RWPE1 (cell line): ENCODE measurements around the gene C10orf71.

Source experiments
- CTCF ChIA-PET: fragments of 350-600 bp; sonication (Branson Sonifier 250); formaldehyde crosslinking; extraction: SDS; loops from one replicate; lab custom pipeline; 2021; lab: Yijun Ruan, JAX
- POLR2A ChIA-PET: fragments of 400-600 bp; formaldehyde crosslinking; extraction: SDS; loops from one replicate; lab custom pipeline; 2020; ENCODE audit warnings: antibody characterized with exemption; ENCODE audit not compliant: low non-redundant PET; lab: Yijun Ruan, JAX
- DNase-seq: peaks from one replicate; pipeline ENCODE4 v3.0.0; 2012; ENCODE audit warnings: low spot score
- H3K27ac ChIP-seq: fragments of 450-650 bp; 2 replicates; pipeline ENCODE4 v1.5.1; 2017
- TF ChIP-seq, protein P1 (sequence below): fragments of 450-650 bp; conservative IDR thresholded peaks from 2 replicates; pipeline ENCODE4 v1.5.1; 2017; ENCODE audit warnings: low read depth, mild to moderate bottlenecking

The C10orf71 gene

DNA sequence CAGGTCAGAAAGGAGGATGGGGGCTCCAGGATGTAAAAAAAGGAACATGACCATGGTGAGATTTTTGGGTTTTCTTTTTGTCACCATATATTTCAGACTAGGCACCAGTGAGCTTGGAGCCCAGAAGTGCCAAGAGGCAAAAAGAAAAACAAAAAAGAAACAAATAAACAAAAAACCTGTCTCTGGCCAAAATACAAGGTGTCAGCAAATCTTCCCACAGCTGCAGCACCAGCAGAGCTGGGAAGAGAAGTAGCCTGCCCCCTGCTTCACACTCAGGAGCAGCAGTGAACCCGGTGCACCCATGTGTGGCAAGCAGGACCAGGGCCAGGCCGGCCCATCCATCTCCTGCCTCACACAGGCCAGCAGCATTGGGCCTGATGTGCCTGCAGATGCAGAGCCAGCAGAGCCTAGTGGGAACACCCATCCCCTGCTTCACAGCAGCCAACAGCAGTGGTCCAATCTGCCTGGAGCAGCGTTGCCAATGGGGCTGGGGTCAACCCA lies 34.7 kb upstream of the C10orf71 start:
- no peak for DNase-seq
- ChIA-PET CTCF (no interaction called here), POLR2A (no interaction called here)
- H3K27ac ChIP-seq: no peak overlapping the region
- TF ChIP-seq, protein P1, sequence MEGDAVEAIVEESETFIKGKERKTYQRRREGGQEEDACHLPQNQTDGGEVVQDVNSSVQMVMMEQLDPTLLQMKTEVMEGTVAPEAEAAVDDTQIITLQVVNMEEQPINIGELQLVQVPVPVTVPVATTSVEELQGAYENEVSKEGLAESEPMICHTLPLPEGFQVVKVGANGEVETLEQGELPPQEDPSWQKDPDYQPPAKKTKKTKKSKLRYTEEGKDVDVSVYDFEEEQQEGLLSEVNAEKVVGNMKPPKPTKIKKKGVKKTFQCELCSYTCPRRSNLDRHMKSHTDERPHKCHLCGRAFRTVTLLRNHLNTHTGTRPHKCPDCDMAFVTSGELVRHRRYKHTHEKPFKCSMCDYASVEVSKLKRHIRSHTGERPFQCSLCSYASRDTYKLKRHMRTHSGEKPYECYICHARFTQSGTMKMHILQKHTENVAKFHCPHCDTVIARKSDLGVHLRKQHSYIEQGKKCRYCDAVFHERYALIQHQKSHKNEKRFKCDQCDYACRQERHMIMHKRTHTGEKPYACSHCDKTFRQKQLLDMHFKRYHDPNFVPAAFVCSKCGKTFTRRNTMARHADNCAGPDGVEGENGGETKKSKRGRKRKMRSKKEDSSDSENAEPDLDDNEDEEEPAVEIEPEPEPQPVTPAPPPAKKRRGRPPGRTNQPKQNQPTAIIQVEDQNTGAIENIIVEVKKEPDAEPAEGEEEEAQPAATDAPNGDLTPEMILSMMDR: no peak

DNA sequence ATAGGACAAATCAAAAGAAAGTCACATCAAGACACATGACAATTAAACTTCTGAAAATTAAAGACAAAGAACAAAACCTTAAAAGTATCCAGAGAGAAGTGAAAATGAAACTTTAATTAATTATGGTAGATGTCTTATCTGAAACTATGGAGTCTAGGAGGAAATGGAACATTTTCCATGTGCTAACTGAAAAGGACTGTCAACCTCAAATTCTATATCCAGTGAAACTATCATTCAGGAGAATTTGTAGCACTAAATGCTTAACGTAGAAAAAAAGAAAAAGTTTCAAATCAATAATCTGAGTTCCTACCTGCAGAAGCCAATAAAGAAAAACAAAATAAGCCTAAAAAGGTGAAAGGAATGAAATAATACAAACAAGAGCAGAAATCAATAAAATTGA lies 33.1 kb upstream of the C10orf71 start:
- ChIA-PET POLR2A (no interaction called here), CTCF (no interaction called here)
- TF ChIP-seq, protein P1: no peak

DNA sequence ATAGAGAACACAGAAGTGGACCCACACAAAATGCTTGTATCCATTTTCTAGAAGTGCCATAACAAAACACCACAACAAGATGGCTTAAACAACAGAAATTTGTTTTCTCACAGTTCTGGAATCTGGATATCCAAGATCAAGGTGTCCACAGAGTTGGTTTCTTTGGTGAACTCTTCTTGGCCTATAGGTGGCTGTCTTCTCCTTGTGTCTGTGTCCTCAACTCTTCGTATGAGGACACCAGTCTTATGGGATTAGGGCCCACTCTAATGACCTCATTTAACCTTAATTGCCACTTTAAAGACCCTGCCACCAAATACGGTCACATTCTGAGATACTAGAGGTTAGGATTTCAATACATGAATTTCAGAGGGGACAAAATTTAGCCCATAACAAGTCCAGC lies 30.8 kb upstream of the C10orf71 start:
- ChIA-PET POLR2A (no interaction called here), CTCF (no interaction called here)
- TF ChIP-seq, protein P1: no peak
- no peak overlapping the region for H3K27ac ChIP-seq
- DNase-seq: no peak

More for the DNA sequence above, 33.1 kb upstream of the C10orf71 start:
- no peak overlapping the region for H3K27ac ChIP-seq
- no peak for DNase-seq

GRCh38 chr10:49269523-49269922 lies 29.4 kb upstream of the C10orf71 start:
- ChIA-PET CTCF (no interaction called here), POLR2A (no interaction called here)
- TF ChIP-seq, protein P1: no peak
- H3K27ac ChIP-seq: no peak overlapping the region
- no peak for DNase-seq

DNA sequence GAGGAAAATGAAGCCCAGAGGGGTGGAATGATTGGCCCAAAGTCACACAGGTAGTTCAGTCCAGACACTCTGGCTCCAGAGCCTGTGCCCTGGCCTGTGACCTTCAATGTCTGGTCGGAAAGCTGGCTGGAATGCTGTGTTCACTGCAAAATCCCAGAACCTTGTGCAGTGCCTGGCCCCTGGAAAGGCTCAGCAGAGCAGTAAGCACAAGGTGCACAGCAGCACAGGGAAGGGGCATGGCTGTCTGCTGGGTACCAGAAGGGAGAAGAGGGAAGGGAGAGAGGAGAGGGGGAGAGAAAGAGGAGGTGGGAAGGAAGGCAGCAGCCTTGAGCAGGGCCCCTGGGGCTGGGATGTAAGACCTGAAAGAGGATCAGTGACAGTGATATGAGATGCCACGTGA lies 28.4 kb upstream of the C10orf71 start:
- ChIA-PET CTCF (no interaction called here), POLR2A (no interaction called here)
- TF ChIP-seq, protein P1: no peak

GRCh38 chr10:49271346-49271745 lies 27.6 kb upstream of the C10orf71 start:
- ChIA-PET CTCF (no interaction called here), POLR2A (no interaction called here)
- no peak for DNase-seq
- no peak overlapping the region for H3K27ac ChIP-seq
- TF ChIP-seq, protein P1: no peak

More for the DNA sequence above, 28.4 kb upstream of the C10orf71 start:
- H3K27ac ChIP-seq: no peak overlapping the region
- DNase-seq: no peak
